GM19240 (cell line): ENCODE measurements around the gene MACROH2A1.

Experiments
- DNase-seq: peaks from one replicate; pipeline ENCODE4 v3.0.0; 2011; ENCODE audit warnings: low spot score; ENCODE audit not compliant: insufficient read length

Gene MACROH2A1

GRCh38 chr5:135289651-135290050, 109.4 kb downstream of the MACROH2A1 start:
- DNase-seq = no peak

- no peak for DNase-seq
Observed at GRCh38 chr5:135287551-135287950, 111.5 kb downstream of the MACROH2A1 start.
